BLaER1 (cell line): ENCODE measurements around the gene ANO10.

Experiments used
- H3K27ac ChIP-seq: shearing (Covaris generic); formaldehyde crosslinking; 2 replicates; pipeline ENCODE4 v1.8.1; 2022
- H3K27me3 ChIP-seq: shearing (Covaris generic); formaldehyde crosslinking; 2 replicates; pipeline ENCODE4 v1.8.1; 2022
- H3K36me3 ChIP-seq: shearing (Covaris generic); formaldehyde crosslinking; 2 replicates; pipeline ENCODE4 v1.8.1; 2022
- H3K4me1 ChIP-seq: shearing (Covaris generic); formaldehyde crosslinking; 2 replicates; pipeline ENCODE4 v1.8.1; 2022
- H3K4me2 ChIP-seq: shearing (Covaris generic); formaldehyde crosslinking; 2 replicates; pipeline ENCODE4 v1.8.1; 2022
- H3K4me3 ChIP-seq: shearing (Covaris generic); formaldehyde crosslinking; 2 replicates; pipeline ENCODE4 v1.8.1; 2022
- H3K9ac ChIP-seq: shearing (Covaris generic); formaldehyde crosslinking; 2 replicates; pipeline ENCODE4 v1.8.1; 2022
- H3K9me3 ChIP-seq: shearing (Covaris generic); formaldehyde crosslinking; 2 replicates; pipeline ENCODE4 v1.8.1; 2022
- H4K20me1 ChIP-seq: shearing (Covaris generic); formaldehyde crosslinking; 2 replicates; pipeline ENCODE4 v1.8.1; 2022
- Cebpa-rat ChIP-seq: shearing (Covaris generic); IDR thresholded peaks from 2 replicates; pipeline ENCODE4 v1.8.1; 2022

ANO10 gene

DNA sequence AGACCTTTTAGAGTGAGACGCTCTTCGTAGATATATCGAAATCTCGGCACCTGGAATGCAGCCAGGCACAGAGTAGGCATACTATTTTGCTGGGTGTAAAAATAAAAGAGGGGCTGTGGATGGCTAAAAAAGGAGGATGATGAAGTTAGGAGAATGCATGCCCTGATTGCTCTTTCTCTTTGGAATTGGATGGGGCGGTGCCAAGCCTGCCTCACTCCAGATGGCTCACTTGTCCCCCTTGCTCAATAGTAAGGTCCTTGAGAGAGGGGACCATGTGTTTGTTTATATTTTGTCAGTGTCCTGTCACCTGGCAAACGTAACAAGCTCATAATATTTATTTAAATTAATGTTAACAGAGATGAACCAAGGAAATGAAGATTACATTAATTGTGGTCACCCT is 302.4 kb downstream of the ANO10 start:
- H4K20me1 ChIP-seq: peaks cover 48% of the 10 kb centered on the region; the same call in 1 of the 2 replicates
- H3K9me3 ChIP-seq: peaks cover 19% of the 10 kb centered on the region
- peaks cover 37% of the 10 kb centered on the region for H3K36me3 ChIP-seq
- no peak overlapping the region for H3K27ac ChIP-seq
- H3K9ac ChIP-seq: no peak overlapping the region
- TF ChIP-seq Cebpa-rat: no peak
- no peak overlapping the region for H3K4me2 ChIP-seq
- no peaks in the 10 kb centered on the region for H3K27me3 ChIP-seq
- no peaks in the 10 kb centered on the region for H3K4me1 ChIP-seq
- H3K4me3 ChIP-seq: no peak overlapping the region

DNA sequence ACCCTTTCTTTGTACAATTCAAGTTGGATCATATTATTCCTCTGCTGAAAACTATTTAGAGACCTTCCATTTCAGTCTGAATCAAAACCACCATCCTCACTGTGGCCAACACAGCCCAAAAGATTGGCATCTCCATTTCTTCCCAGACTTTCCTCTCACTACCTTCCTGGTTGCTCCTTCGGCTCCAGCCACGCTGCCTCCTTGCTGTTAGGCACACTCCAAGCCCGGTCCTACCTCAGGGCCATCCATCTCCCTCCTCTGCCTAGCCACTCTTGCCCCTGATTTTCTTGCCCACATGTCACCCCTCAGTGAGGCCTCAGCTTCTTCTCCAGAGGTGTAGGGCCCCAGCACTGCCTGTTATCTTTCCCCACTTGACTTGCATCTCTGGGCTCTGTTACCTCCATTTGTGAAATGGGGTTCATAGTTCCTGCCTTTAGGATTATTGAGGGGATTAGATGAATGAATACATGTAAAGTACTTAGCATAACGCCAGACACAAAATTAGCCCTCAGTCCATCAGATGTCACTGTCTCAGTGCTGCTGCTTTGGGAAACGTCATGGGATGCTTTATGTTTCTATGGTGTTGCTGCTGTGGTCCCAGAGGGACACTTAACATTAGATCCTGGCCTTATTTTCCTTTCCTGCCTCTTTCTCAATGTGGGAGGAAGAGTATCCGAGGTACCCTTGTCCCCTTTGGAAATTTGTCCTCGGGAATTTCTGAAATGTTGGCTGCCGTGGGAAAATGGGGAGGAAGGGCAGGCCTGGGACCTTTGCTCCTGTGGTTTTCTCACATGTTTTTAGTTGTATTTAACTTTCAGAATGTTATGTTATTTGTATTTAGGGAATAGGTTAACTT is 304.1 kb downstream of the ANO10 start:
- H3K4me1 ChIP-seq: no peaks in the 10 kb centered on the region
- no peak overlapping the region for H3K9ac ChIP-seq
- H3K4me2 ChIP-seq: no peak overlapping the region
- no peaks in the 10 kb centered on the region for H3K27me3 ChIP-seq
- H3K36me3 ChIP-seq: peaks cover 41% of the 10 kb centered on the region
- H3K4me3 ChIP-seq: no peak overlapping the region
- no peak overlapping the region for H3K27ac ChIP-seq
- peaks cover 48% of the 10 kb centered on the region; the same call in 1 of the 2 replicates for H4K20me1 ChIP-seq
- H3K9me3 ChIP-seq: peaks cover 12% of the 10 kb centered on the region
- TF ChIP-seq Cebpa-rat: no peak

DNA sequence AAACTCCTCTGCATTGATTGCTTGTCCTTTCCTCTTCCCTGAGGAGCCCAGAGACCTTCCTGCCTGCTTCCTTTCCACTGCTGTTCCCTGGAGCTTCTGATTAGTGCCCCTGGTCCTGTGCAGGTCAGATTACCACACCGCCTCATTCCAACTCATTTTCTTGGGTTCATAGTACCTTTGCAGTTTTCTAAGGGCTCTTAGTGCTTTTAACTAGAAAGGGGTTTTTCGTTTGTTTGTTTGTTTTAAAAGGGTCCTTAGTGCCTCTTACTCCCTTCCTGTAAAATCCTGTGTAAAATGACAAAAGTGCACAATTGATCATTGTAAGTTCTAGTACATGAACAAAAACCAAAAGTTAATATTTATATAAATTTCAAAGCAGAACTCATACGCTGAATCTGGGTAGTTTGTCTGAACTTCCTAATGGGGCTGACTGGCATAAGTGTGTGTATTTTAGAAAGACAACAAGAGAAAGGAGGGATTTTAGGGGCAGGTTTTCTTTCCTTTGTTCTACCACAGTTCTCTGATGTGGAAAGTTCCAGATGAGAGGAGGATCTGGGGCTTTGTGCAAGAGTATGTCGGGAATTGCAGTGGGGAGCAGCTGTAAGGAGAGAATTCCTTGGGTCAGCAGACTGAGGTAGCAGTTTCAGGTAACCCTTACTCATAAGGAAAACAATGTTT is 304.9 kb downstream of the ANO10 start:
- Histone ChIP-seq H3K4me3 (no peak overlapping the region), H3K9ac (no peak overlapping the region), H3K4me2 (no peak overlapping the region), H4K20me1 (peaks cover 48% of the 10 kb centered on the region; the same call in 1 of the 2 replicates), H3K4me1 (no peaks in the 10 kb centered on the region), H3K27me3 (no peaks in the 10 kb centered on the region), H3K9me3 (peaks cover 10% of the 10 kb centered on the region), H3K36me3 (peaks cover 41% of the 10 kb centered on the region), H3K27ac (no peak overlapping the region)
- no peak for TF ChIP-seq Cebpa-rat
